ENCODE measurements around the gene PAX1. TPM values are rescaled to one million over a fixed set of nuclear protein-coding genes. Genes with fewer than 3 reads are reported as not detected.

PAX1 gene
- total and polyA plus RNA-seq, 2 of the 8 experiments (the other 6 are each of a cell fraction or from before 2014, with no cell fraction given), result not detected

DNA sequence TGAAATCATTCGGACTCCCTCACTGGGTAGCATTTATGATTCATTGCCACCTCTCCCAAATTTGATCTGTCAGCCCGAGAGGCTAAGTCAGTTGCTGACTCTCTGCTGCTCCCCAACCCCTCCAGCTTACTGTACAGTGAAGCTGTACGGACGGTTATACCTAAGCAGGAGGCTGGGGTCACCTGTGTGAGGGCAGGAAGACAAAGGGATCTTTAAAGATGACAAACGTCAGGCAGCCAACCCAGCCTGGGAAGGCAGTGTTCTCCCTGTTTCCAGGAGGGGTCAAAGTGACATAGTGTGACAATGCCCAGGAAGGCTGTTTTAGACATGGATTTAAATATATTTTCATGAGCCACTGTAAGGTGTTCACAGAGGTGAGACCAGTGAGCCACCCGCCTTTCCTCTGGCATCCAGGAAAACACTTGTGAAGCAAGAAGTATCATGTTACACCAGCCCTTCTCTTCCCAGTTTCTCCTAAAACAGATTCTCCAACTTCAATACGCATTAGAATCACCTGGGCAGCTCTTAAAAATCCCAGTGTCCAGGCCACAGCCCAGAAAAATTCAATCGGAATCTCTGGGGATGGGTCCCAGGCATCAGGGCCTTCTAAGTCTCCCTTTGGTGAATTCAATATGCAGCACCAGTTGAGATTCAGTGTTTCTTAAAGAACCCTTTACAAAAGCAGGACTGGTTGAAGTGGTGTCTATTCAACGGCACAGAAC is 6.8 kb upstream of the PAX1 start:
- 32% methylated on average over 9 of the region's 9 CpGs; no CpG with 5 or more reads in 1 of the 2 experiments for WGBS, 2 experiments (ENCODE audit: extremely low coverage in 1 of 2, insufficient coverage in 1 of 2, insufficient read length in 1 of 2, insufficient replicate concordance in 2 of 2, low coverage in 1 of 2, low lambda C conversion rate in 2 of 2, missing lambda C conversion rate in 1 of 2)
- peaks cover 65 to 97% (median 83%) of the 10 kb centered on the region in 4 experiments for H3K27me3 ChIP-seq (replicated peaks in 1 of 4; ENCODE audit: control insufficient read depth in 3 of 4, extremely low read depth in 1 of 4, insufficient read depth in 3 of 4, low read length in 3 of 4)

More for the DNA sequence above, 6.8 kb upstream of the PAX1 start:
- FAIRE-seq, result no peak
- peaks cover 12 to 25% of the 10 kb centered on the region in 2 experiments for H4K20me1 ChIP-seq (replicated peaks in 1 of 2; ENCODE audit: control insufficient read depth in 1 of 2, insufficient read depth in 2 of 2, low read length in 2 of 2)
- no peak overlapping the region for H2BK120ac ChIP-seq (replicated peaks; ENCODE audit: low read depth, low read length)
- H3K4ac ChIP-seq (replicated peaks; ENCODE audit: insufficient read length, low read depth, low read length), result no peak overlapping the region
- H3K4me3 ChIP-seq (ENCODE audit: extremely low read depth in 1 of 4, insufficient read depth in 2 of 4, low read depth in 3 of 4, low read length in 4 of 4), result no peak overlapping the region
- no peak overlapping the region for H3K4me2 ChIP-seq (ENCODE audit: insufficient read depth in 1 of 2, low read depth in 2 of 2, low read length in 2 of 2)
- H2AFZ ChIP-seq (ENCODE audit: low read length), result no peak overlapping the region
- no peak overlapping the region for H3K9ac ChIP-seq (replicated peaks in 1 of 4; ENCODE audit: extremely low read depth in 1 of 4, low read depth in 3 of 4, low read length in 3 of 4)
- ChIA-PET CTCF (ENCODE audit: partially characterized antibody) (interaction anchor here (1.0 to 5.3 kb wide), 4 partner anchors 9 to 208 kb away, joined by 3 to 49 read pairs (median 13); no protein-coding TSS in a partner anchor), POLR2A (ENCODE audit: partially characterized antibody) (no interaction called here)
- no peak overlapping the region for H2BK15ac ChIP-seq (ENCODE audit: low read length)
- H2AK5ac ChIP-seq (ENCODE audit: low read depth, low read length), result 0 out of 2 replicates have a peak overlapping the region, but pooled peaks have one; percentile 53
- 0 out of 2 replicates have a peak overlapping the region, but pooled peaks have one; percentile 9 for H2BK12ac ChIP-seq (ENCODE audit: low read depth, low read length)
- no peak overlapping the region for H2BK5ac ChIP-seq (ENCODE audit: low read depth, low read length)
- no peaks in the 10 kb centered on the region for H3K79me2 ChIP-seq (ENCODE audit: control insufficient read depth in 1 of 2, insufficient read depth in 2 of 2, low read length in 2 of 2)
- no peaks in the 10 kb centered on the region for H3K79me1 ChIP-seq (ENCODE audit: low read depth, low read length)
- no peak overlapping the region for H4K8ac ChIP-seq (ENCODE audit: extremely low read depth, insufficient read depth, low read length)
- H3K14ac ChIP-seq (ENCODE audit: insufficient read length), result no peak overlapping the region
- no peaks in the 10 kb centered on the region for H3K9me3 ChIP-seq (ENCODE audit: insufficient read depth in 2 of 2, low read depth in 1 of 2, low read length in 1 of 2)
- H4K91ac ChIP-seq (replicated peaks; ENCODE audit: insufficient read length, low read length), result no peak overlapping the region
- H3K36me3 ChIP-seq (ENCODE audit: control insufficient read depth in 2 of 4, insufficient read depth in 4 of 4, low read length in 3 of 4), result no peaks in the 10 kb centered on the region
- DNase-seq (ENCODE audit: low read depth in 1 of 2, low spot score in 2 of 2), result no peak
- no peak overlapping the region for H4K5ac ChIP-seq (ENCODE audit: insufficient read length, low read depth, low read length)
- H3K18ac ChIP-seq (ENCODE audit: extremely low read depth, low read length), result no peak overlapping the region
- H3K23ac ChIP-seq (ENCODE audit: insufficient read length), result no peak overlapping the region
- H2BK20ac ChIP-seq (ENCODE audit: low read length), result no peak overlapping the region
- peaks cover 2% of the 10 kb centered on the region; the same call in 1 of the 2 replicates for H3K23me2 ChIP-seq (ENCODE audit: low read depth, low read length)
- peak; percentile 81 for TF ChIP-seq EZH2 (IDR thresholded peaks at IDR 0.05; ENCODE audit: low read depth, low read length, severe bottlenecking)
- TF ChIP-seq, protein P1, sequence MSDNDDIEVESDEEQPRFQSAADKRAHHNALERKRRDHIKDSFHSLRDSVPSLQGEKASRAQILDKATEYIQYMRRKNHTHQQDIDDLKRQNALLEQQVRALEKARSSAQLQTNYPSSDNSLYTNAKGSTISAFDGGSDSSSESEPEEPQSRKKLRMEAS (IDR thresholded peaks at IDR 0.05), result no peak
- no peak for TF ChIP-seq NANOG (IDR thresholded peaks at IDR 0.05; ENCODE audit: insufficient read depth, low read depth, low read length, poor library complexity, severe bottlenecking)
- TF ChIP-seq SUZ12 (IDR thresholded peaks at IDR 0.05; ENCODE audit: low read length), result peak; percentile 78
- TF ChIP-seq POU5F1 (IDR thresholded peaks at IDR 0.05; ENCODE audit: low read depth, low read length), result no peak
- TF ChIP-seq, protein P2, sequence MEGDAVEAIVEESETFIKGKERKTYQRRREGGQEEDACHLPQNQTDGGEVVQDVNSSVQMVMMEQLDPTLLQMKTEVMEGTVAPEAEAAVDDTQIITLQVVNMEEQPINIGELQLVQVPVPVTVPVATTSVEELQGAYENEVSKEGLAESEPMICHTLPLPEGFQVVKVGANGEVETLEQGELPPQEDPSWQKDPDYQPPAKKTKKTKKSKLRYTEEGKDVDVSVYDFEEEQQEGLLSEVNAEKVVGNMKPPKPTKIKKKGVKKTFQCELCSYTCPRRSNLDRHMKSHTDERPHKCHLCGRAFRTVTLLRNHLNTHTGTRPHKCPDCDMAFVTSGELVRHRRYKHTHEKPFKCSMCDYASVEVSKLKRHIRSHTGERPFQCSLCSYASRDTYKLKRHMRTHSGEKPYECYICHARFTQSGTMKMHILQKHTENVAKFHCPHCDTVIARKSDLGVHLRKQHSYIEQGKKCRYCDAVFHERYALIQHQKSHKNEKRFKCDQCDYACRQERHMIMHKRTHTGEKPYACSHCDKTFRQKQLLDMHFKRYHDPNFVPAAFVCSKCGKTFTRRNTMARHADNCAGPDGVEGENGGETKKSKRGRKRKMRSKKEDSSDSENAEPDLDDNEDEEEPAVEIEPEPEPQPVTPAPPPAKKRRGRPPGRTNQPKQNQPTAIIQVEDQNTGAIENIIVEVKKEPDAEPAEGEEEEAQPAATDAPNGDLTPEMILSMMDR (IDR thresholded peaks at IDR 0.05; ENCODE audit: control extremely low read depth in 1 of 3, insufficient read depth in 1 of 3, low read depth in 1 of 3, low read length in 3 of 3), result no peak
- peak; percentile 81 for TF ChIP-seq RNF2 (IDR thresholded peaks at IDR 0.05; ENCODE audit: borderline replicate concordance, low read depth, low read length, missing control alignments, poor library complexity, severe bottlenecking)
- peaks cover 4 to 19% (median 9%) of the 10 kb centered on the region in 4 experiments; a peak in 6 of 7 replicates for H3K4me1 ChIP-seq (replicated peaks in 1 of 4; ENCODE audit: control insufficient read depth in 3 of 4, insufficient read depth in 4 of 4, low read length in 3 of 4)
- no peak overlapping the region for H3K56ac ChIP-seq (replicated peaks; ENCODE audit: insufficient read length, low read depth, low read length)
- no peak overlapping the region for H3K27ac ChIP-seq (ENCODE audit: low read depth, low read length)
